ENCODE measurements around the gene ATG12.
"Not testable (repeated sequence)": the region's sequence is repeated elsewhere in the genome, so short reads cannot be mapped to it uniquely, and the experiment has no call there.

Gene ATG12

DNA sequence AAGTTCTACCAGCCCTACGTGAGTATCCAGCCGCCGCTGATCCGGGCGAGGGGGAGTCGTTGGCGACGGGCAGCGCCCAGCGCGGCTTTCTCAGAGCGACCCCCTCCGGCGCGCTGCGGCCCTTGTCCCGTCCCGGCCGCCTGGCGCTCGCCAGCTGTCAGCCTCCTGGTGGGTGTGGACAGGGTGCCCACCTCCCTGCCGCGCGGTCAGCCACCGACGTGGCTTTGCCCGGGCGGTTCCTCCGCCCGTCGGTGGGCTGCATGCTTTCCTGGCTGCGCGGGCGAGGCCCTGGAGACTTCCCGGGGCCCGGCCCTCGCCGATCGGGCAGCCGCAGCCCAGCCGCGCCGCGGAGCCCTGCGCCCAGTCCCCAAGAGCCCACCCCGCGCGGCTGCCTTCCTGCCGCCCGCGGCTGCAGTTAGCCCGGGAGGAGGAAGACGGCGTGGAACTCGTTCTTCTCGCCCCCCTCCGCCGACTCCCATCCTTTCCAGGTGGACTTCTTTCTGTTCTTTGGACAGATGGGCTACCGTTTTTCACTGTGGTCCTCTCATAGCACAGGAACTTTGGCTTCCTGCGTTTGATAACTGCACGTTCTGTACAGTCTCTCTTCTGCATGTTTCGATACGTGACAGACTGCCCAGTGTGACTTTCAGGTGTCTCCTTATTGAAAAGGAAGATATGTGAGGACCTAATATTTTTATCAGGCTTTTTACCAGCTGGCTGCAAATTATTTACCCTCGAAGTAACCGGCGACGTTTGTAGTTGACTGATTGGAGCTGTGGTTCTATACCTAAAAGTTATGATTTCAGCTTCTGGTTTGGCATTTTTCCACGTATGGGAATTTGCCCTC lies 947 bp upstream of the ATG12 start:
- DNase-seq (ENCODE audit: low read depth): no peak

DNA sequence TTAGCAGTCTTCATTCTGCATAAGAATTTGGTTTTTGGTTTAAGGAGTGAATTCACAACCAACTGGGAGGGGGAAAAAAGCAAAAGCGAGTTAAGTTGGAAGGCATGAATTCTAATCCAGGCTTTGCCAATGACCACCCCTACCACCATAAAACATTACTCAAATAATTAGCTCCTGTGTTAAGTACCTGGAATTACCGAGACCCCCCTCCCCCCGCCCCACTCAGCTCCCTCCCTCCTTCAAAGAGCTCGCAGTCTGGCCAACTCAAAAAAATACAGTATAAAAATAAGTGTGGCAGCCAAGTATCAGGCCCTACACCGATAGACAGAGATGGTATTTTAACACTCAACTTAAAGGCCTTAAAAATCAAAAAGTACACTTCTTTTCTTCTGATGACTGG lies 492 bp downstream of the ATG12 start:
- DNase-seq (ENCODE audit: low read depth): no peak

DNA sequence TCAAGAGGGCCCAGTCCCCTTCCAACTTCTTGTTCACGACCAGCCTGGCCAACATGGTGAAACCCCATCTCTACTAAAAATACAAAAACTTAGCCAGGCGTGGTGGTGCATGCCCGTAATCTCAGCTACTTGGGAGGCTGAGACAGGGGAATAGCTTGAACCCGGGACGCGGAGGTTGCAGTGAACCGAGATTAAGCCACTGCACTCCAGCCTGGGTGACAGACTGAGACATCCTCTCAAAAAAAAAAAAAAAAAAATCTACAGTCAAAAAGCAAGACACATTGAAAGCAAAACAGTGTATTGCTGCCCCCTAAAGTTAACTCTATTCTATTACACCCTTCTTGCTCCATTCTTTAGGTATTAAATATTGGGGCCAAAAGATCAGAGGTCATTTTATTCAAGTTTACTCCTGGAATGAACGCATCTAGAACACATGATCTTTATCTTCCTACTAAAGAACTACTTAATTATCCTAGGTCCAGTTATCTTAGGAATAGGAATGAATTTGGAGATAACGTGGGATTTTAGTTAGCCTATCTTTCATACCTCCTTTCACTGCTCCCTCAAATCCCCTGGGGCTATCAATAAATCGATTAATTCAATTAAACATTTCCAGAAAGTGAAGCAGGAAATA lies 2.4 kb downstream of the ATG12 start:
- DNase-seq (ENCODE audit: low read depth): no peak

DNA sequence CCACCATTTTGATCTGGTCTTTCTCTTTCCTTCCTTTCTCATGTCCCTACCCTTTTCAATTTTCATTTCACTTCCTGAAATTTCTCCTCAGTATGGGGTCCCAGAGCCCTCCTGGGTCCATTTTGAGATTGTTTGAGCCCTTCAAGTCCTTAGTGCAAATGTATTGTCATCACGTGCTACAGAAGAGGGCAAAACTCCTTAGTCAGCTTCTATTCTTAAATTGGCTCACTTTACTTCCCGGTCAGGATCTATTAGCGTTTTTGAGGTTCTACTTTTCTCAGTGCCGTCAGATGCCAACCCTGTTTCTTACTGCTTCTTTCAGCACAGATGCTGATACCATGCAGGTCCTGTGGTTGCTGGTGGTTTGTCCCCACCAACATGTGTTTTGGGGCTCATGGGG lies 5.9 kb downstream of the ATG12 start:
- DNase-seq (ENCODE audit: low read depth): no peak

DNA sequence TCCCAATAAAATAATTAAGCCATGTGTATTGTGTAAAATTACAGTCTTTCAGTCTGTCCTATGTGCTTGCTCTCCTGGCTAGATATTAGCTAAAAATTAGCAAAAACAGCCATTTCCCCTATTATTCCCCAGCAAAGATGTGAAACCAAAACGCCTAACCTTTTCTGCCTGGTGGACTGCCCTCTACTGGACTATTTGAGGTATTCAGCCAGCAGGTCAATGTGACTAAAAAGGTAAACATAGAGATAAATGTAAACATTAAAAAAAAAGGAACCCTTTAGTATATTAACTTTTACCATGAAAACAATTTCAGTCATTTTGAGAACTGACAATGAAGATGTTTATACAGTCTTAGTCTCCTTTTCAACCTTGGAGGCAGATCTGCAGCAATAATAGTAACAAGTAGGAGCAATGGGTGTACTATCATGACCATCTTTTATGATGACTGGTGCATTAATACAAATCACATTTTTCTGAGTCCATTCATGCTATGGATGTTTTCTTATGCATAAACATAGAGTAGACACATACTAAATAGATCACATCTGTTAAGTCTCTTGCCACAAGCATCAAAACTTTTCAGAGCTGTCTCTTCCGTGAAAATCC lies 10.1 kb downstream of the ATG12 start:
- DNase-seq (ENCODE audit: low read depth): no peak

DNA sequence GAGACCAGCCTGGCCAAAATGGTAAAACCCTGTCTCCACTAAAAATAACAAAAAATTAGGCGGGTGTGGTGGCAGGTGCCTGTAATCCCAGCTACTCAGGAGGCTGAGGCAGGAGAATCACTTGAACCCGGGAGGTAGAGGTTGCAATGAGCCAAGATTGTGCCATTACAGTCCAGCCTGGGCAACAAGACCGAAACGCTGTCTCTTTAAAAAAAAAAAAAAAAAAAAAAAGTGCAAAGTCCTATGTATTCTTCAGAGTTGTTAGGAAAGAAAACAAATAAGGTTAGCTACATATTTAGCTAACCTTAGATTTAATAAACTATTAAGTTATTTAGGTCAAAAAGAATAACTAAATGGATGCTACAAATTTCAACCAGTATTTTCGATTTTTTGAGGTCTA lies 11.5 kb downstream of the ATG12 start:
- no peak for DNase-seq (ENCODE audit: low read depth)

DNA sequence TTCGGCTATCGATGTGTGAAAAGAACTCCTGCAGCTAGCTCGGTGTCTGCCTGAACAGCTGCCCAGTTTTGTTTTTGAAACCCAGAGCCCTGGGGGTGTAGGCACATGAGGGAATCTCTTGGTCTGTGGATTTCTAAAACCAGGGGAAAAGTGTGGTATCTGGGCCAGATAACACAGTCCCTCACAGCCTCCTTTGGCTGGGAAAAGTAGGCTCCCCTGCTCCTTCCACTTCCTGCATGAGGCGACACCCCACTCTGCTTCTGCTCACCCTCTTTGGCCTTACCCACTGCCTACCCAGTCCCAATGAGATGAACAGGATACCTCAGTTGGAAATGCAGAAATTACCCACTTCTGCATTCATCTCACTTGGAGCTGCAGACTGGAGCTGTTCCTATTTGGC lies 15.4 kb downstream of the ATG12 start:
- DNase-seq (ENCODE audit: low read depth): no peak

DNA sequence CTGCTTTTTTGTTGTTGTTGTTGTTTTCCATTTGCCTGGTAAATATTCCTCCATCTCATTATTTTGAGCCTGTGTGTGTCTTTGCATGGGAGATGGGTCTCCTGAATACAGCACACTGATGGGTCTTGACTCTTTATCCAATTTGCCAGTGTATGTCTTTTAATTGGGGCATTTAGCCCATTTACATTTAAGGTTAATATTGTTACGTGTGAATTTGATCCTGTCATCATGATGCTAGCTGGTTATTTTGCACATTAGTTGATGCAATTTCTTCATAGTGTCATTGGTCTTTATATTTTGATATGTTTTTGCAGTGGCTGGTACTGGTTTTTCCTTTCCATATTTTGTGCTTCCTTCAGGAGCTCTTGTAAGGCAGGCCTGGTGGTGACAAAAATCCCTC lies 16.4 kb downstream of the ATG12 start:
- not testable (repeated sequence) for DNase-seq (ENCODE audit: low read depth)

DNA sequence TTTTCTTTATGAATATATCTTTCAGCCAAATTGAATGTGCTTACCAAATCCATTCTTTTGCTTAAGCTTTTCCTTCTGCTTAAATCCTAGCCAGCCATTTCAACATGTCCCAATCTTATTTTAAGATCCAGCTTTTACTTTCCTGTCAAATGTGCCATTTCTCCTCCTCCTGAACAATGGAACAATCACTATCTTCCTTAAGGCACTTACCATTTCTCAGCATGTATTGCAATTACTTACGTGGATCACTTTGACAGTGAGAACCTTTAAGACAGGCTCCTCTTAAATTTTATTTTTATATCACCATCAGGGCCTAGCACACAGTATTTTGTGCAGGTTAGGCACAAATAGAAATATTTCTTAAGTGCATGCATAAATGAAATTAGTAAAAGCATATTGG lies 20.5 kb downstream of the ATG12 start:
- no peak for DNase-seq (ENCODE audit: low read depth)

DNA sequence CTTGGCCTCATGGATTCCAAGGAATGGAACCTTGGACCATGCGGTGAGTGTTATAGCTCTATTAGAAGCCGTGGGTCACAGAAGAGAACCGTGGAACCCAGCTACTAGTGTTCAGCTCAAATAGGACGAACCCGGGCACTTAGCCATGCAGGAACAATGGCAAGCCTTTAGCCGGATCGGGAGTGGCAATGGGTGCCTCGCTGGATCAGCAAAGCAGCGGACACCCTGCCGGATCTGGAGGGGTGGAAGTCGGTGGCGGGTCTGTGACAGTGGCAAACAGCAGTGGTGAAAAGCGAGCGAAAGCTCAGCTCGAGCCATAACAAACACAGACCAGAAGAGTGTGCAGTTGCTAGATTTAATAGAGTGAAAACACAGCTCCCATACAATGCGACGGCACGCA lies 22.5 kb downstream of the ATG12 start:
- no peak for DNase-seq (ENCODE audit: low read depth)

DNA sequence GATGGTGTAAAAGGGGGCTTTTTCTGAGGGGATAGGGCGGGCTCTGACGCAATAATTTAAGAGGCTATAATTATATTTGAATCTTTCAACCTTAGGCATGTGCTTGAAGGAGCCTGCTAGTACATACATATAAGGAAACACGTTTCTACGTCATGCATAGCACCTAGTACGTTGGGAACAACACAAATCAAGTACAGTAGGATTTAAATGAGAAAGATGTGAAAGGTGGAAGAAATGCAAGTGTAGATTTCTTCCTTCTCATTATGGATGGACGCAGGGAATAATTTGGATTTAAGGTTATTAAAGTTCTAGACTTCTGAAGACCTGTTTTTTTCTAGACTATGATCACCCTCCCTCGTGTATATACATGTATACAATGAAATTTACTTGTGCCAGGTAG lies 24.0 kb downstream of the ATG12 start:
- no peak for DNase-seq (ENCODE audit: low read depth)

DNA sequence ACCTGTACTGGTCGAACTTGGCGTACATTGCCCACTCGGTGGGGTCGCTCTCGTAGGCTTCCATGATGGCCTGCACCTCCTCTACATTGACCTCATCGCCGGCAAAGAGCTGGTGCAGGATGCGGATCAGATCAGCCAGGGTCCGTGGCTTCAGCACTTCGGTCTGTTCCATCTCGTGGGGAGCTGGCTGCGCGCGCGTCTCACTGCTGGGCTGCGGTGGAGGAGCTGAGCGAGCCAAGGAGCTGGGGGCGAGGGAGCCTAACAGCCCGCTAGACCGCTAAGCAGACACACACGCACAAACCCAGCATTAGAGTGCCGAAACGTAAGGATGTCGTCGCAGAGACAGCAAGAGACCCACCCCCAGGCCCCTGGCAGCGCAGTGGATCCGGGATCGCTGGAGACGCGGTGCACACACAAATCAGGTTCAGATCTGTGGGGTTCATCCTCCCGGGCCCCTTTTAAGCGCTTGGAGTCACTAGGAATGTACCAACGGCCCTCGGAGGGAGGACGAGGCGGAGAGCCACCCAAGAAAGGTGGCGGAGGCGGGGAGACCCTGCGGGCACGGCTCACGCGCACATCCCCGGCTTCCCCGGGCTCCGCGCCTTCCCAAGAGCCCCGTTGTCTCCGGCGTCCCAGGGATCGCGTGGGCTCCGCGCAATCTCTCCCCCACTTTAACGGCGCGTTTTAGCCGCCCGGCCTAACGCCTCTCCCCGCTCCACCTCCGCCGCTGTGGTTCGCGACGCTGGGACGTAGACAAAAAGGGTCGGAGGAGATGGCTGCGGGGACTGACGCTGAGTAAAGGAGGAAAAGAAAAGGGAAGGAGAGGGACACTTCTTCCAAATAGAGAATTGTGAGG lies 24.9 kb downstream of the ATG12 start, which contains the start of gene CDO1:
Gene CDO1 (minus strand): TSS at position 434 of the 856 bp plus-strand sequence. CDS start 262 bp downstream, at position 172.
- no peak for DNase-seq (ENCODE audit: low read depth)

DNA sequence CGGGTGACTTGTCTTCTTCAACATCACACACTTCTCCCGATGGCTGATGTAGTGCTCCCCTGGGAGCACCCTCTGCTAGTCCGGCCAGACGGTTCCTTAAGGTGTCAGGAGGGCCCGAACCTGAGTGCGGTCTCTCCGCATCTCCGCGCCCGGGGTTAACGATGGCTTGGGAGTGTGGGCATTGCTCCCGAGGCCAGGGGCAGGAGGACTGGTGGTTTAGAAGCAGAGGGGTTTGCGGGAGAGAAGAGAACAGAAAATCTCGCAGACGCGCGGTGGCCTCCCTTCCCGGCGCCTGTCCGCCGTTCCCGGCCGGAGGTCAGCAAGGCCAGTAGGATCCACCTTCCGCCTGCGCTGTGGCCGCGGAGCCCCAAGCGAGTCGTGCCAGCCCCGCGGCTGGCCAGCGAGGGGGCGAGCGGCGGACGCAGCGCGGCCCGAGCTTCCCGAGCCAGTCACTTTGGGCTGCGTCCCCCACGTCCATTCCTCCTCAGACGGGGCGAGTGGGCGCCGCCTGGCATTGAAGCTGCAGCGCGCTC lies 25.6 kb downstream of the ATG12 start:
- no peak for DNase-seq (ENCODE audit: low read depth)

DNA sequence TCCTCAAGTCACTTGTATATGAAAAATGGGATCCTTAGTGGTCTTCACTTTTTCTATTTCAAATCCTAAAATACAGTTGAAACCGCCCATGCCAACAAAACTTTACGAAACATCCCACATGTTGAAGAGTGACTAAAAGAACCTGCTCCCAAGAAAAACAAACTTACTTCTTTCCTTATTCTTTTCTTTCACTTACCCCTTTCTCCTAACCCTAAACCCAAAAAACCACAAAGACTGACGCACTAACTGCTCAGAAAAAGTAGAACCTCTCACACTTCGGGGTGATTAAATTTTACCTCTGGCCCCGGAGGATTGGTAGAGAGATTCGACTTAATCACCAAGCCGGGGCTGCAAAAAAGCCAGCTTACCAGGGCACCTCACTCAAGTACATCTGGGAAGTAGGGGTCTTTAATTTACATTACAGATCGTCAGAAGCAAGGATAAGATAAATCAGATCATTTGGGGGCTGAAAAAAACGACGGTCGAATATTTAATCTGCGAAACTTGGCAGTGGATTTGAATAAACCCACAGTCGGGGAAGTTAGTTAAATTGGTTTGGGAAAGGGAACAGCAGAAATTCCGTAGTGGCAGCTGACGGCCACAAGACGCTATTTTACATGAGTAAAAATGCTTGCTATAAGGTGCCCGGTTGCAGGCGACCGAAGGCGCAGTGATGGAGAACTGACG lies 26.2 kb downstream of the ATG12 start:
- DNase-seq (ENCODE audit: low read depth): no peak

DNA sequence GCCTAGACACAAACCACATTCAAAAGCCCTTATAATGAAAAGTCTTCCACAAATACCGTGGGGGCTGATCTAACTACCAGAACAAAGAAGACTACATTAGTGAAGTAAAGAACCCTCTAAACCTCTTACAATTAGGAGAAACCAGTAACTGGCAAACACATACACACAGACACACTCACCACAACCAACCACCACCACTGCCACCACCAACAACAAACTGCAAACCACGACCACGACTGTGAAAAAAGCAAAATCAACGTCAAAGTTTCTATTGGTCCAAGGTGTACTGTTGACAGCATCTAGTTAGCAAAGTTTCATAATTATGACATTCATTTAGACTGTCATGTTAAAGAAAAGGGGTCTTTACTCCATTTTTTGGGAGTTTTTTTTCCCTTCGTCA lies 27.6 kb downstream of the ATG12 start:
- no peak for DNase-seq (ENCODE audit: low read depth)

DNA sequence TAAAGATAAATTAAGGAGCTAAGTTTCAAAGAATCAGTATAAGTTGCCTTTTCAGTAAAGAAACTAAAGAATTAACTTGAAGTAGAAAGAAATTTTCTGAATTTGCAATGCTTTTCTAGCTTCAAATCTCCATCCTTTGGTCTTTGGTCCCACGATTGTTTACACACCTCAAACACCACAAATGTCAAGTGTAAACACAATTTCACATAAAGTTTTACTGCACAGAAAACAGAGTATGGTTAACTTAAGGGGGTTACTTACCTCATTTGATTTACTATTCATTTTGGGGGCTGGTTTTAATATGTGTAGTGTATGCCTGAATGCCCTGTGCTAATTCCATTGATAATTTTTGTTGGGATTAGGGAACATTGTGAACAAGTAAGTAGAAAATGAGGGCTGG lies 29.0 kb downstream of the ATG12 start:
- DNase-seq (ENCODE audit: low read depth): no peak

DNA sequence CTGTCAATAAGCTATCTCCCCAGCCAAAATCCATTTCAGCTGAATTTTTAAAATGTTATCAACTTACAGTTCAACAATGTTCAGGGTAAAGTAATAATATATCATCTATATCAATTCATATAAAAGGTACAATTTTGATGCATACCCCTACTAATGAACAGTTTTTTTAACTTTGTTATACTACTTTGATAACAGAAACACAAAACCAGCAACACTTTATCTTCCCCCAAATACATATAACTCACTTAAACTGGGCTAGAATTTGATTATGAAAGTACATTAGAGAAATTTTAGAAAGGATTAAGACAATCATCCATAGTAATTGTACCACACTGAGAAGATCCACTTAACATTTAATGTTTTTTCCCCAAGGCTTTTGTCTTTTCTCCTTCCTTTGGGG lies 30.0 kb downstream of the ATG12 start:
- no peak for DNase-seq (ENCODE audit: low read depth)

DNA sequence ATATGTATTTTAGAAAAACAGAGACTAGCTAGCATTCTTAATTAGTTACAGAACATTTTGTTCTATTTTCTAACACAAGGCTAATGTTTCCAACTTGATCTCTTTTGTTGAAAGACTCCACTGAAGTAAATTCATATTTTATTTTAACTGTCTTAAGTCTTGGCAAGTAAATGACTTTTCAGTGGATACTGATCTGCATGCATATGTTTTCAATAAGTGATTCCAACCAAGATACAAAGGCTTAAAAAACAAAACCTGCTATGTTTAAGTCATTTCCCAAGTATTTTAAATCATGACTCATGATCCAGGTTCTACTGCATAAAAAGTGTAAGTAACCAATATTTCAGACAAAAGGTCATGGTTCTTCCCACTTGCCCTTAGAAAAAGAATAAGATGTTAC lies 30.6 kb downstream of the ATG12 start:
- no peak for DNase-seq (ENCODE audit: low read depth)

DNA sequence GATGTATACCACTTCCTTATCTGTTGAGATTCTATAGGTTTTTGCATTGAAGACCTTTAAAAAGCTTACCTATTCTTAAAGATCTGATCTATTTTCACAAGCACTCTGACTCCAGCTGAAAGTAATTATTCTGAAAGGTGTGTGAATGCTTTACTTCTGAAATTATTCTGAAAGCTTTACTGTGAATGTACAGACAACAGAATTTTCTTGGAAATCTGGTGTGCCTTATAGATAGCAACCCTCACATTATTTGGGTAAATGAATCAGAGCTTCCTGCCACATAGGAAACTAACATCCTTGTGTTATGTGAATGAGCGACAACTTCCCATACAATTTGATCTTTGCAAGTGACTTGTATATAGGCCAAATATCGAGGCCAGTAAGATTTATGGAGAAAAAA lies 31.4 kb downstream of the ATG12 start:
- no peak for DNase-seq (ENCODE audit: low read depth)

DNA sequence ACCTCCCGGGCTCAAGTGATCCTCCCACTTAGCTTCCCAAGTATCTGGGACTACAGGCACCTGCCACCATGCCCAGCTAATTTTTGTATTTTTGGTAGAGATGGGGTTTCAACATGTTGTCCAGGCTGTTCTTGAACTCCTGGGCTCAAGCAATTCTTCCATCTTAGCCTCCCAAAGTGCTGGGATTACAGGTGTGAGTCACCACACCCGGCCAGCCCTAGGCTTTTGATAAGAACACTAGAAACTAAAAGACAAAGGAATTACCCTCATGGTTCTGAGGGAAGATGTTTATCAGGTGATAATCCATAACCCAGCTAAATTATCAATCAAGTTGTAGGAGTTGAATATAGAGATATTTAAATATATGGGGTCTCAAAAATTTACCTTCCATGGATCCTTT lies 33.3 kb downstream of the ATG12 start:
- DNase-seq (ENCODE audit: low read depth): not testable (repeated sequence)

DNA sequence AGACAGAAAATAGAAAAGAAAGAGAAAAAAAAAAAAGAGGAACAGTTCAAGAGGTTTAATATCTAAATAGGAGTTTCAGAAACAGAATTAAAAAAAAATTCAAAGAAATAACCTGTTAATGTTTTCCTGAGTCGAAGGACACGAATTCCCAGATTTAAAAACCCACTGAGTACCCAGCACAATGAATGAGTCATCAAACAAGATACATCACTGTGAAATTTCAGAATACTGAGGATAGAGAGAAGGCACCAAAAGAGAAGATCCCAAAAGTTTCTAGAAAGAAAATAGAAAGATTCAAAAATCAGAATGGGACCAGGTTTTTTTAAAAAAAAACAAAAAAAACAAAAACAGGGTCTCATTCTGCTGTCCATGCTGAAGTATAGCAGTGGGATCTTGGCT lies 33.7 kb downstream of the ATG12 start:
- no peak for DNase-seq (ENCODE audit: low read depth)
